HEK293 (cell line): Measurements from ENCODE around the gene NKX6-1.

Experiments used
- CTCF ChIP-seq: fragments of 450-650 bp; formaldehyde crosslinking; IDR thresholded peaks from 2 replicates; pipeline ENCODE4 v1.5.1; 2016; ENCODE audit warnings: missing biosample characterization, missing genetic modification characterization
- GLI4 ChIP-seq: fragments of 450-650 bp; formaldehyde crosslinking; IDR thresholded peaks from 2 replicates; pipeline ENCODE4 v1.5.1; 2016; ENCODE audit warnings: missing biosample characterization, missing genetic modification characterization
- ZNF248 ChIP-seq: fragments of 450-650 bp; formaldehyde crosslinking; IDR thresholded peaks from 2 replicates; pipeline ENCODE4 v1.5.1; 2017; ENCODE audit warnings: missing biosample characterization, missing genetic modification characterization
- ZNF311 ChIP-seq: fragments of 450-650 bp; formaldehyde crosslinking; IDR thresholded peaks from 2 replicates; pipeline ENCODE4 v1.5.1; 2017; ENCODE audit warnings: missing biosample characterization, missing genetic modification characterization, borderline replicate concordance
- ZNF433 ChIP-seq: fragments of 450-650 bp; formaldehyde crosslinking; IDR thresholded peaks from 2 replicates; pipeline ENCODE4 v1.5.1; 2016; ENCODE audit warnings: missing biosample characterization, missing genetic modification characterization, low read depth
- ZNF768 ChIP-seq: fragments of 450-650 bp; formaldehyde crosslinking; IDR thresholded peaks from 2 replicates; pipeline ENCODE4 v1.5.1; 2018; ENCODE audit warnings: missing biosample characterization, mild to moderate bottlenecking, missing genetic modification characterization

GRCh38 chr4:84515075-84515474 lies 16.0 kb upstream of the NKX6-1 start:
- no peak for TF ChIP-seq ZNF311
- TF ChIP-seq ZNF768 (tag by site-specific recombination): no peak
- TF ChIP-seq ZNF248 (tag by site-specific recombination): no peak
- TF ChIP-seq GLI4 (tag by site-specific recombination): no peak
- TF ChIP-seq ZNF433 (tag by site-specific recombination): no peak
- no peak for TF ChIP-seq CTCF (tag by site-specific recombination)
